HG03045 (cell line): ENCODE results near the gene DCAF10.
"Not testable (repeated sequence)": the region's sequence is repeated elsewhere in the genome, so short reads cannot be mapped to it uniquely, and the experiment has no call there.

Experiments
- ATAC-seq: cut with Tn5 transposase; IDR thresholded peaks from one replicate; pipeline ENCODE4 v1.9.1; 2021; ENCODE audit warnings: mild to moderate bottlenecking, moderate library complexity; ENCODE audit not compliant: unreplicated experiment

The DCAF10 gene

DNA sequence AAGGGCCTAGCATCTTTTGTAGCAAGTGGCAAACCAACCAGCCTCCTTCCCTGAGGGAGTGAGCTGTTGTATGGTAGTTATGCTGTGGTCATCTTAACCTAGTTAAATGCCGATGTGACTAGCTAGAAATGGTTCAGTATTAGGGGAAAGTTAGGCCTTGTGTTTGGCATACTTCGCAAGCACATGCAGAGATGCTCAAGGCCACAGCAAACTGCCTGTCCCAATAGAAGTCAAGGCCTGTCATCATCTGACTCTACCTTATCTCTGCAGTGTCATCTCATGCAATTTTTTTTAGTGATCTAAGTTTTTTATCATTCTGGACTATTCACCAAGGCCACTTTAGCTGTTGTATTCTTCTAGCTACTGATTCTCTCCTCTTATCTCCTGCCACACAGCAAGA, 10.5 kb upstream of the DCAF10 start:
- ATAC-seq = no peak

DNA sequence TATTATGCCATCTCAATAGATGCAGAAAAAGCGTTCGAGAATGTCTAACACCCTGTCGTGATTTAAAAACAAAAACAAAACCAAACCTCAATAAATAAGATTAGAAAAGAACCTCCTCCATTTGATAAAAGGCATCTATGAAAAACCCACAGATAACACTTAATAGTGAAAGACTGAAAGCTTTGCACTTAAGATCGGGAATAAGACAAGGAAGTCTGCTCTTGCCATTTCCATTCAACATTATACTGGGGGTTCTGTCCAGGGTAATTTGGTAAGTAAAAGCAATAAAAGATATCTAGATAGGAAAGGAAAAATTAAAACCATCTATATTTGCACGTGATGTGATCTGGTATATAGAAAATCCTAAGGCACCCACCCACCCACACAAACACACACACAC, 8.5 kb upstream of the DCAF10 start:
- ATAC-seq = no peak

DNA sequence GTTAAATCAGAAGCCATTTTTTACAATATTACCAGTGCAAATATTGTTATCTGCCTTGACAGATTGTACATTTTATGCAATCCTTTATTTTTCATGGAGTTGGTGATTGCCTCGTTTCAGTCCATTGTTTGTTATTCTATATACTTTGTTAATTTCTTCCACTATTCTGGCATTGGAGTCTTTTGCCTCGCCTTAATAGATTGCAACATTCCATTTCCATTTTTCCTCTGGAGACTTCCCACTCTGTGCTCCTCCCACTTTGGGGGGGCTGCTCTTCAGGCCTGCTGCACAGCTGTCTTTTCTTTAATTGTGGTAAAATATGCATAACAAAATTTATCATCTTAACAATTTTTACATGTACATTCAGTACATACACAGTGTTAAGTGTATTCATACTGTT, 4.4 kb upstream of the DCAF10 start:
- ATAC-seq = no peak

DNA sequence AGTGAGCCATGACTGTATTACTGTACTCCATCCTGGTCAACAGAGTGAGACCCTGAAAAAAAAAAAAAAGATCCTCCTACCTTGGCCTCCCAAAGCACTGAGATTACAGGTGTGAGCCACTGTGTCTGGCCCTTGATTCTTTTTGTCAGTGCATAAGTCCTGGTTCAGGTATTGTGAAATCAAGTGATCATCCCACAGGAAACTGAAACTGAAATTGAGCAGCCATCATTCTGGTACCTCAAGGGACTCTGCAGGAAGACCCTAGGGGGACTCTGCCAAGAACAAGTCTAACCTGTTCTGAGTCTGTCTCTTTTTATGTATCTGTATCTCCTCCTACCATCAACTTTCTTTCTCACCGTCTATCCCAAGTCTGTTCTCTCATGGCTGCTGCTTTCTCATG, 1.9 kb upstream of the DCAF10 start:
- no peak for ATAC-seq

DNA sequence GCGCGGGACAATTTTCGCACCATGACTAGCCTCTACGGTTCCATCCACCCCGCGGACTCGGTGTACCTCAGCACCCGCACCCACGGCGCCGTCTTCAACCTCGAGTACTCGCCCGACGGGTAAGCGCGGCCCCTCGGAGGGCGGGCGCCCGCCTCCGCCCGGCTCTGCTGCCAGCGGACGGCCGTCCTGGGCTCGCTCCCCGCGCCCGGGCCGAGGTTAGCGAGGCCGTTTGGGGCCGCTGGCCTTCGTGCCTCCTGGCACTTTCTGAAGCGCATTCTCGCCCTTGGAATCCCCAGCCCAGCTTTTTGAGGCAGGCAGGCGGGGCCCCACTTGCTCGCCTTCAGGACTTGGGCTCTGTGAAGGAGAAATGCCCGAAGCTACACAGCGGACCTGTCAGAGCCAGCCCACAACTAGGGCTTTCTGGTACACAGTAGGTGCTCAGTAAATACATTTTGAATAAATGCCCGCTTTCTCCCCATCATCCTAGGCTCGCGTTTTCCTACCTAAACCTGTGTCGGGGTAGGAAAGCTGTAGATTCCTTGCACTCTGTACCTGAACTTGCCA, 772 bp downstream of the DCAF10 start:
- ATAC-seq = peak; percentile 37

DNA sequence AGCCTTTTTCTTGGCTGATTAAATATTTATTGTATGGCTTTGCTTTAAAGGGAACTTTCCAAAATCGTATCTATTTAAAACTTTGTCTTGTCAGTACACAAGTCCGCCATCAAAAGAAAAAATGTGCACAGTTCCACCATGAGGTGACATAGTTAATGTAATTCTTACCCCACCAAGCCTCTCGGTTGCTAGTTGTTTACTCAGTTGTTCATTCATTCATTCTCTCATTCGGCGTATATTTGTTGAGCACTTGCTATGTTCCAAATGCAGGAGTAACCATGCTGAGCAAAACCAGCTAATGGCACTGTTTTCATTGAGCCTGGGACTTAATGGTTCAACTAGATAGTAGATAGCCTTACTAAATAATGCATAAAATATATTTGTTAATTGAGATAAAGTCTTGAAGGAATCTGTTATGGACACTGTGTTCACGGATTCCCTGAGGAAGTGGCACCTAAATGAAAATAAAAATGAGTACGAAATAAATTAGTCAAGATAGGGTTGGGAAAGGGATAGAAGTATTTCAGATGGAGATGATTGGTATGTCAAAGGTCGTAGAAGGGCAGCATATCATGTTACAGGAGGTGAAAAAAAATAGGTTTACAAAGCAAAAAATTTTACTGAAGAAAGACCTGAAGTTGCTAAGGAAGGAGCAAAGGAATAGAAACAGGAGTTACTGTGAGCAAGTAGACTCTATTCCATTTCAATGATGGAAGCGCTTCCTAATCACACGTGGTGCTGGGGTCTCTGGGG, 1.5 kb downstream of the DCAF10 start:
- no peak for ATAC-seq

DNA sequence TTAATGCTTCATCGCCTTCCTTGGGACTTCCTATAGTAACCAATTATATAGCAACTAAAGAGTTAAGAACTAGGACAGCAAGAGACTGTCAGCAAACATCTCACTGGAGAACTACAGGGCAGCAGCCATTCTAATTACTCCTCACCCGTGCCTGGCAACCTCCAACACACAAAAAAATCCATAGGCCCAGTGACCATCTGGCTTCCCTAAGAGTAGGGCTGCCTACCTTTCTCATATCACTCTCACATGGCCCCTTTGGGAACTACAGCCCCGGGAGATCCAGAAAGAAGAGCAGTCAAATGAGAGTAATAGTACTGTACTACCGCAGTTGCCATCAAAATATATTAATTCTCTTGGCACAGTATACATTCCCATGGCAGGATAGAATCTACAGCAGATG, 5.7 kb downstream of the DCAF10 start:
- ATAC-seq = no peak

DNA sequence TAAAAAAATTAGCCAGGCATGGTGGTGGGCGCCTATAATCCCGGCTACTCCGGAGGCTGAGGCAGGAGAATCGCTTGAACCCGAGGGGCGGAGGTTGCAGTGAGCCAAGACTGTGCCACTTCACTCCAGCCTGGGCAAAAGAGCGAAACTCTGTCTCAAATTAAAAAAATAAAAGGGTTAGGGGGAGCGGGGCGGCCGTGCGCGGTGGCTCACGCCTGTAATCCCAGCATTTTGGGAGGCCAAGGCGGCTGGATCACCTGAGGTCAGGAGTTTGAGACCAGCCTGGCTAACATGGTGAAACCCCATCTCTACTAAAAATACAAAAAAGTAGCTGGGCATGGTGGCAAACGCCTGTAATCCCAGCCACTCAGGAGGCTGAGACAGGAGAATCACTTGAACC, 9.1 kb downstream of the DCAF10 start:
- not testable (repeated sequence) for ATAC-seq

DNA sequence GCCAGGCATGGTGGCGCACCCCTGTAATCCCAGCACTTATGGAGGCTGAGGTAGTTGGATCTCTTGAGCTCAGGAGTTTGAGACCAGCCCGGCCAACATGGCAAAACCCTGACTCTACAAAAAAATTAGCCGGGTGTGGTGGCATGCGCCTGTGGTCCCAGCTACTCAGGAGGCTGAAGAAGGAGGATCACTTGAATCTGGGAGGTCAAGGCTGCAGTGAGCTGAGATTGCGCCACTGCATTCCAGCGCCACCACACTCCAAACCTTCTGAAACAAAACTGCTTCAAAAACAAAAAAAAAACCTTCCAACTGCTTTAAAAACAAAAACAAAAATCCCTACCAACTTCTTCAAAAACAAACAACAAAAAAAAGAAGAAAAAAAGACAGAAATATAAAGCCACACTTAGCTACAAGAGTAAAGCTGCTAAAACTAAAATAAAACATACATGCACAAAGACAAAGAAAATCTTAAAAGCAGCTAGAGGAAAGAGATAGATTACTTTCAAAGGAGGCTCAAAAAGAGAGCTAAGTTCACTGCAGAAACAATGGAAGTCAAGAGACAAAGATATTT, 11.4 kb downstream of the DCAF10 start:
- no peak for ATAC-seq

DNA sequence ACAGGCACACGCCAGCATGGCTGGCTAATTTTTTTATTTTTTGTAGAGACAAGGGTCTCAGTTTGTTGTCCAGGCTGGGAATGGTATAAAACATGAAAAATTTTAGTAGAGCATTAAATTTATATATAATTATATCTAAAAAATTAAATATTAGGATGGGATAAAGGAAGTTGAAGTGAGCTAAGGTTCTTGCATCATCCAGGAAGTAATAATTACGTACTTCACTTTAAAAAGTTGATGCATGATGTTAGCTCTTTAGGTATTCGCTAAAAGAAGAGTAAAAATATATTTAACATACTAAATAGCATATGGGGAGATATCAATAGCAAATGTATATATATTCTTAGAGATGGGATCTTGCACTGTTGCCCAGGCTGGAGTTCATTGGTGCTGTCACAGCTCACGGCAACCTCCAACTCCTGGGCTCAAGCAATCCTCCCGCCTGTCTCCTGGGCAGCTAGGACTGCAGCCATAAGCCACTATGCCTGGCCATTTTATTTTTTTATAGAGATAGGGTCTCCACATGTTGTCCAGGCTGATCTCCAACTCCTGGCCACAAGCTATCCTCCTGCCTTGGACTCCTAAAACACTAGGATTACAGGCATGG, 12.3 kb downstream of the DCAF10 start:
- ATAC-seq = no peak

DNA sequence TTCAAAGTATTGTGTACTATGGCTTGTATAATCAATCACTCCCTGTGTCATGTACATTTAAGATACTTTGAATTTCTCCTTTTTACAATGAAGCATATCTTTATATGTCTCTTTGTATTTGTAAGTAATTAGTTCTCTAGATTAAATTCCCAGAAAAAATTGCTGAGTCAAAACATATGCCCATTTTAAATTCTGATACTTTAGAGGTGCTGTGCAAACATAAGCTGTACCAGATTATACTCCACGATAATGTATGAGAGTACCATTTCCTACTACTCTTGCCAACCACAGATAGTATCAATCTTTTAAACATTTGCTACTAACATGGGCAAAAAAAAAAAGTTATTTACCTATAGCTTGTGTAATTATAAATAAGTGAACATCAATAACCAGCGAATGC, 18.3 kb downstream of the DCAF10 start:
- ATAC-seq = no peak

DNA sequence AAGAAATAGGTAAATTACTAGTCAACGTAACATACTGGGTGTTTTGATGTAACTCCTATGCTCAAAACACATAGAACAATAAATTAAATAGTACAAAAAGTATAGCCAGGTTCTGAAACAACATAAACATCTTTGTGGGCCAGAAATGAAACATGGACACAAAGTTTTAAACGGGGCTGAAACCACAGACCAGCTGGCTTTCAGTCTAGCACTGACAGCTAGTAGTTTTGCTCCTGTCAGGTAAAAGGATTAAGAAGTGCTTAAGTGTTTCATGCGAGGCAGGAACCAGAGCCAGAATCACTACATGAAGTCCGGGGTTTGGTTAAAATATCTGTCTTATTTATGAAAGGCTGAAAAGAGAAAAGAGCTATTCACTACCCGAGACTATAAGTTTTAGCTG, 19.5 kb downstream of the DCAF10 start:
- ATAC-seq = no peak

DNA sequence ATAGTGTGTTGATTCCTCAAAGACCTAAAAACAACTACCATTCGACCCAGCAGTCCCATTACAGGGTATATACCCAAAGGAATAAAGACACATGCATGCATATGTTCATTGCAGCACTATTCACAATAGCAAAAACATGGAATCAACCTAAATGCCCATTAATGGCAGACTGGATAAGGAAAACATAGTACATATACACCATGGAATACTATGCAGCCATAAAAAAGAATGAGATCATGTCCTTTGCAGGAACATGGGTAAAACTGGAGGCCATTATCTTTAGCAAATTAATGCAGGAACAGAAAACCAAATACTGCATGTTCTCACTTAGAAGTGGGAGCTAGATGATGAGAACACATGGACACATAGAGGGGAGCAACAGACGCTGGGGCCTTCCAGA, 24.6 kb downstream of the DCAF10 start:
- not testable (repeated sequence) for ATAC-seq

DNA sequence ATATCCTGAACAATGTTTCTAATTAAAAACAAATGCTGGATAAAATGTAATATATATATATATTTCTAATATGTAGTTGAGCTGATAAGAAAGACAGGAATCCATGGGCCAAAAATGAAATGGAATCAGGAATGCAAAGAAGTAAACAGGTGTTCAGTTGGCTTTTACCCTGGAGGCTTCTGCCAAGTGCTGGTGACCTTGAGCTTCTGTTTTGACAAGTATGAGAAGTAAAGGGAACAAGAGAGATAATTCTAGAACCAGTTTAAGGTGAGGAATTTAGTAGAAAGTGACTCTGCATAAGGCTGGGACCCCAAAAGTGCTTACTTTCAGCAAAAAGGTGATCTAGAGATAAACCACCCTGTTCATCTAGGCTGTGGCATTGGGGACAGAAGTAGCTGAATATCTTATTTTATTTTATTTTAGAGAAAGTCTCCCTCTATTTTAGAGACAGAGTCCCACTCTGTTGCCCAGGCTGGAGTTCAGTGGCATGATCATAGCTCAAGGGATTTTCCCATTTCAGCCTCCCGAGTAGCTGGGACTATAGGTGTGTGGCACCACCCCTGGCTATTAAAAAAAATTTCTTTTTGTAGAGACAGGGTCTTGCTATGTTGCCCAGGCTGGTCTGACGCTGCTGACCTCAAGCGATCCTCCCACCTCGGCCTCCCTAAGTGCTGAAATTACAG, 27.0 kb downstream of the DCAF10 start:
- ATAC-seq = no peak

DNA sequence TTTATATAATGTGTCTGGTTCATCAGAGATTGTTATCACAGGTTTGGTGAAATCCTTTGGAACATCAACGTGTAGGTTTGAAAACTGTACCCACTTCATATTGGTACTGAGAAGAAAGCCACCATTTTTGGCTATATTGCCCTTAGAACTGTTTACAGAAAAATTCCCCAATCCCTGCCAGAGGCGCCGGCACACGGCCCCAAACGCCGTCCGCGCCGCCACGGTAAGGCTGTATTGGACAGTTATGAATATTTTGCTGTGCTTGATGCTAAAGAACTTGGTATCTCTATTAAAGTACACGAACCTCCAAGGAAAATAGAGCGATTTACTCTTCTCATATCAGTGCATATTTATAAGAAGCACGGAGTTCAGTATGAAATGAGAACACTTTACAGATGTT, 35.2 kb downstream of the DCAF10 start:
- no peak for ATAC-seq

DNA sequence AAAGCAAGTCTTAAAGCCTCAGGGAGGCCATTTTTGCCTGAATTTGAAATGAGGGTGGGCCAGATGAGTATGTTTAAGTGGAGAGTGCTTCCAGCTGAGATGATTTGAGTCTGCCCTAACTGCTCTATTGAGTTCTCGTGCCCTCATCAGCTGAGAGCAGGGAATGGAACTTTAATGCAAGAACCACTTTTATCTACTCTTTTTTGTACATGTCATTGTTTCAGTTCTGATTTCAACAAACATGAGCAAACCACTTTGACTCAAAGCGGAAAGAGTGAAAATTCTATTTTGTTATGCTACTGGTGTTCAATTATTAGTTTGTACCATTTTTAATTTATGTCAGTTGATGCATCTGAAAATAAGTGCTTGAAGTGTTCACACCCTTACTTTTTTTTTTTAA, 35.8 kb downstream of the DCAF10 start:
- ATAC-seq = peak; percentile 81

DNA sequence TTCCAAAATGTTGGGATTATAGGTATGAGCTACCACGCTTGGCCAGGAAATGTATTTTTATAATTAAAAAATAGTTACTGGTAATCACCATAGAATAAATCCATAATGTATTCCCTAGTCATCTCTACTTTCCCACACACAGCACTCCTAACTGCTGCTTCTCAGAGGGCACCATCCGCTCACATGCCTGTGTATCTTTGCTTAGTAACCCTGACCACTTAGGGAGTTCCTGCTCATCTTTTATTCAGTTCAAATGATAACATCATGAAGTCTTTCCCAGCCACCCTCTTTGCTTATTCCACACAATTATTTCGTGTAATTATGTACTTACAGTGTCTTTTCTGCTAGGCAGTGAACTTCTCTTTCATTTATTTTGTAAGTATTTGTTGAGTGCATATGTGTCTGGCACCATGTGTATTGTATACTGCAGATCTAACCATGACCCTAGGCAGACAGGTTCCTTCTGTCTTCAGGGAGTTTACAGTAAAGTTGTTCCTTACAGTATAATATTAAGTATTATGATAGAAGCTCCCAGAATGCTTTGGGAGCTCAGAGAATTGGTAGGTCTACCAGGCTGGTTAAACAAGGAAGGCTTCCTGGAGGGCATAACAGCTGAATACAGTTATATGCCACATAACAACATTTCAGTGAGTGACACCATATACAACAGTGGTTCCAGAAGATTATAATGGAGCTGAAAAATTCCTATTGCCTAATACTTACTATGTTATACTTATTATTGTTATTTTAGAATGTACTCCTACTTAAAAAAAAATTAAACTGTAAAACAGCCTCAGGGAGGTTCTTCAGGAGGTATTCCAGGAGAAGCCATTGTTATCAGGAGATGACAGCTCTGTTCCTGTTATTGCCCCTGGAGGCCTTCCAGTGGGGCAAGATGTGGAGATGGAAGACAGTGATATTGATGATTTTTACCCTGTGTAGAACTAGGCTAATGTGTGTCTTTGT, 39.2 kb downstream of the DCAF10 start:
- ATAC-seq = no peak

DNA sequence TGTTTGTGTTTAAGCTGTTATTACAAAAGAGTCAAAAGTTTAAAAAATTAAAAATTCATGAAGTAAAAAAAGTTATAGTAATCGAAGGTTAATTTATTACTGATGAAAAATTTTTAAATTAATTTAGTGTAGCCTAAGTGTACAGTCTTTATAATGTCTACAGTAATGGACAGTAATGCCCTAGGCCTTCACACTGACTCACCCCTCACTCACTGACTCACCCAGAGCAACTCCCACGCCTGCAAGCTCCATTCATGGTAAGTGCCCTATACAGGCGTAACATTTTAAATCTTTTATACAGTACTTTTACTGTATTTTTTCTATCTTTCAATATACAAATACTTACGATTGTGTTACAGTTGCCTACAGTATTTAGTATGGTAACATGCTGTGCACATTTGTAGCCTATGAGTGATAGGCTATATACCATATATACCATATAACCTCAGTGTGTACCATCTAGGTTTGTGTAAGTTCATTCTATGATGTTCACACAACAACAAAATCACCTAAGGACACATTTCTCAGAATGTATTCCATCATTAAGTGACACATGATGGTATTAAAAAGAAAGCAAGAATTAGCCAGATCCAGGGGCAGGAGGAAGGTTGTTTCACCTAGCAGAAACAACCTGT, 40.1 kb downstream of the DCAF10 start:
- ATAC-seq = no peak

DNA sequence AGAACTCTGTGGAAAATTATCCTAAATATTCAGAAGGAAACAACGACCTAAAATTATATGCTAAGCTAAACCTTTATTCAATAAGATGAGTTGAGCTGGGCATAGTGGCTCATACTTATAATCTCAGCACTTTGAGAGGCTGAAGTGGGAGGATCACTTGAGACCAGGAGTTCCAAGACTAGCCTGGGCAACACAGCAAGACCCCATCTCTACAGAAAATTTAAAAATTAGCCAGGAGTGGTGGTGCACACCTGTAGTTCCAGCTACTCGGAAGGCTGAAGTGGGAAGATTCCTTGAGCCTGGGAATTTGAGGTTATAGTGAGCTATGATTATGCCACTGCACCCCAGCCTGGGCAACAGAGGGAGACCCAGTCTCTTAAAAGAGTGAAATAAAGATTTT, 51.6 kb downstream of the DCAF10 start:
- ATAC-seq = no peak

DNA sequence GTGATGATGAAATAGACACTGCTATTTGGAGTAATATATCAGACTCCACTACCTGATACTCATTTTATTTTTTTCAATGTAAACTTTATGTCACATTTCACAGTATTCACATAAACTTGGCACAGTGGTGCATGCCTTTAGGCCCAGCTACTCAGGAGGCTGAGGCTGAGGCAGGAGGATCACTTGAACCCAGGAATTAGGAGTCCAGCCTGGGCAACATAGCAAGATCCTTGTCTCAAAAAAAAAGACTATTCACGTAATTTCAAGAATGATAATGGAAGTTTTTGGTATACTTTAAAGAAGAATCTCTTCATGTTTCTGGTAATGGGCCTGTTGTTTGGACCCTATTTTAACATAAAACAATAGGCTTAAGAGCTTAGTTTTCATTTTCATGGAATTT, 56.0 kb downstream of the DCAF10 start:
- ATAC-seq = no peak
